Esophagus muscularis mucosa (tissue), 3 donors: Measurements from ENCODE around the gene SLC24A3.

Source experiments
- CTCF ChIP-seq, 3 experiments: fragments of 200-600 bp in 2 of 3; fragments of 450-650 bp in 1 of 3; sonication (generic) in 2 of 3; IDR thresholded peaks; one replicate each; pipeline ENCODE4 v1.5.1; 2017 to 2019; ENCODE audit warnings: antibody characterized with exemption in 3 of 3, mild to moderate bottlenecking in 2 of 3, moderate library complexity in 1 of 3
- POLR2AphosphoS5 ChIP-seq, 2 donors: sonication (generic); formaldehyde crosslinking; IDR thresholded peaks; one replicate each; pipeline ENCODE4 v1.6.1; 2017; ENCODE audit warnings: antibody characterized with exemption in 2 of 2

GRCh38 chr20:19646963-19647362, 434.5 kb downstream of the SLC24A3 start:
- no peak for TF ChIP-seq CTCF (IDR thresholded peaks at IDR 0.05)
- TF ChIP-seq POLR2AphosphoS5 (IDR thresholded peaks at IDR 0.05), result no peak
